Measurements from ENCODE around the gene CCSER1.

- TF ChIP-seq, protein P1, sequence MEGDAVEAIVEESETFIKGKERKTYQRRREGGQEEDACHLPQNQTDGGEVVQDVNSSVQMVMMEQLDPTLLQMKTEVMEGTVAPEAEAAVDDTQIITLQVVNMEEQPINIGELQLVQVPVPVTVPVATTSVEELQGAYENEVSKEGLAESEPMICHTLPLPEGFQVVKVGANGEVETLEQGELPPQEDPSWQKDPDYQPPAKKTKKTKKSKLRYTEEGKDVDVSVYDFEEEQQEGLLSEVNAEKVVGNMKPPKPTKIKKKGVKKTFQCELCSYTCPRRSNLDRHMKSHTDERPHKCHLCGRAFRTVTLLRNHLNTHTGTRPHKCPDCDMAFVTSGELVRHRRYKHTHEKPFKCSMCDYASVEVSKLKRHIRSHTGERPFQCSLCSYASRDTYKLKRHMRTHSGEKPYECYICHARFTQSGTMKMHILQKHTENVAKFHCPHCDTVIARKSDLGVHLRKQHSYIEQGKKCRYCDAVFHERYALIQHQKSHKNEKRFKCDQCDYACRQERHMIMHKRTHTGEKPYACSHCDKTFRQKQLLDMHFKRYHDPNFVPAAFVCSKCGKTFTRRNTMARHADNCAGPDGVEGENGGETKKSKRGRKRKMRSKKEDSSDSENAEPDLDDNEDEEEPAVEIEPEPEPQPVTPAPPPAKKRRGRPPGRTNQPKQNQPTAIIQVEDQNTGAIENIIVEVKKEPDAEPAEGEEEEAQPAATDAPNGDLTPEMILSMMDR (IDR thresholded peaks at IDR 0.05): no peak
- no peak for TF ChIP-seq POLR2AphosphoS5 (IDR thresholded peaks at IDR 0.05)
Measured at GRCh38 chr4:90227177-90227576, 100.0 kb downstream of the CCSER1 start.

Measured in upper lobe of left lung (tissue), 4 donors.